Mammary epithelial cell (primary cell): ENCODE results near the gene SKI.

Experiments
- EZH2 ChIP-seq: IDR thresholded peaks from 2 replicates; pipeline ENCODE4 v1.6.1; 2012; ENCODE audit warnings: low read length, inconsistent platforms, borderline replicate concordance
- TF ChIP-seq, protein P1 (sequence below), 2 donors: IDR thresholded peaks in 1 of 2; conservative IDR thresholded peaks in 1 of 2; 2 replicates each; pipeline ENCODE4 v1.5.1; 2011 to 2012; ENCODE audit warnings: inconsistent platforms in 2 of 2, low read length in 2 of 2, mild to moderate bottlenecking in 2 of 2, control low read depth in 1 of 2, low read depth in 1 of 2; ENCODE audit not compliant: insufficient read depth in 1 of 2; ENCODE audit errors: extremely low read depth in 1 of 2

DNA sequence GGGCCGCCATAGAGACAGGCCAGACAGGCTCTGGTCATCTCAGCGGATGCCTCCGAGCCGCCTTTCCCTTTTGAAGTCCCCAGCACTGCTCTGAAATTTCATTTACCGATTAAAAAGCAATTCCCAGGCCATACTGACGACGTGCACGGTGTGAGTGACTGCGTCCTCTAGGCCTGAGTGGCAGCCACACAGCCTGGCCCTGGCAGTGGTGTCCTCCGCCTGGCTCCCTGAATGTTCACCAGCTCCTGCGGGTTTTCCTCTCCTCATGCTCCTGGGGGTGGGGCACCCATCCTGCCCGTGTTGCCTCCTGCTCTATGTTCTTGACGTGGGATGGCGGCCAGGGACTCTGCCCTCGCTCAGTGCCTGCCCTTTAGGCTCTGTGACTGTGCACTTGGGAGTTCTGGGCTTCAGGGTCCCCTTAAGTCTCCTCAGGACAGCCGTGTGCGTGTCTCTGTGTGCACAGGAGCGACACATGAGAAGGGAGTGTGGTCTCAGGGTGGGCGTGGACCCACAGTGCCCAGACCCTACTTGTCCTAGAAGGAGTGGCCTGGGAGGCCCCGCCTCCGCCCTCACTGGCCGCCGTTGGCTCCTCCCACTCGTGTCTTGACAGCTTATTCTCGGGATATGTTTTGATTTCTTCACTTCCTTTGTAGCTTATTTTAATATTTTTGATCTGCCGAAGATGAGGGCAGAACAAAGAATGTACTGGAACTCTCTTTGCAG lies 3.6 kb downstream of the SKI start:
- TF ChIP-seq, protein P1, sequence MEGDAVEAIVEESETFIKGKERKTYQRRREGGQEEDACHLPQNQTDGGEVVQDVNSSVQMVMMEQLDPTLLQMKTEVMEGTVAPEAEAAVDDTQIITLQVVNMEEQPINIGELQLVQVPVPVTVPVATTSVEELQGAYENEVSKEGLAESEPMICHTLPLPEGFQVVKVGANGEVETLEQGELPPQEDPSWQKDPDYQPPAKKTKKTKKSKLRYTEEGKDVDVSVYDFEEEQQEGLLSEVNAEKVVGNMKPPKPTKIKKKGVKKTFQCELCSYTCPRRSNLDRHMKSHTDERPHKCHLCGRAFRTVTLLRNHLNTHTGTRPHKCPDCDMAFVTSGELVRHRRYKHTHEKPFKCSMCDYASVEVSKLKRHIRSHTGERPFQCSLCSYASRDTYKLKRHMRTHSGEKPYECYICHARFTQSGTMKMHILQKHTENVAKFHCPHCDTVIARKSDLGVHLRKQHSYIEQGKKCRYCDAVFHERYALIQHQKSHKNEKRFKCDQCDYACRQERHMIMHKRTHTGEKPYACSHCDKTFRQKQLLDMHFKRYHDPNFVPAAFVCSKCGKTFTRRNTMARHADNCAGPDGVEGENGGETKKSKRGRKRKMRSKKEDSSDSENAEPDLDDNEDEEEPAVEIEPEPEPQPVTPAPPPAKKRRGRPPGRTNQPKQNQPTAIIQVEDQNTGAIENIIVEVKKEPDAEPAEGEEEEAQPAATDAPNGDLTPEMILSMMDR (conservative IDR thresholded peaks at IDR 0.05 in 1 of 2, IDR thresholded peaks at IDR 0.05 in 1 of 2; ENCODE audit: extremely low read depth in 1 of 2, insufficient read depth in 1 of 2, low read depth in 1 of 2, low read length in 2 of 2): no peak
- TF ChIP-seq EZH2: no peak
